Measurements from ENCODE around the gene FAM13B. TPM values are rescaled to one million over a fixed set of nuclear protein-coding genes. Genes with fewer than 3 reads are reported as not detected.
"Not testable (repeated sequence)": the region's sequence is repeated elsewhere in the genome, so short reads cannot be mapped to it uniquely, and the experiment has no call there.

FAM13B gene
- total RNA-seq, 1 donor, result 70.8 TPM

DNA sequence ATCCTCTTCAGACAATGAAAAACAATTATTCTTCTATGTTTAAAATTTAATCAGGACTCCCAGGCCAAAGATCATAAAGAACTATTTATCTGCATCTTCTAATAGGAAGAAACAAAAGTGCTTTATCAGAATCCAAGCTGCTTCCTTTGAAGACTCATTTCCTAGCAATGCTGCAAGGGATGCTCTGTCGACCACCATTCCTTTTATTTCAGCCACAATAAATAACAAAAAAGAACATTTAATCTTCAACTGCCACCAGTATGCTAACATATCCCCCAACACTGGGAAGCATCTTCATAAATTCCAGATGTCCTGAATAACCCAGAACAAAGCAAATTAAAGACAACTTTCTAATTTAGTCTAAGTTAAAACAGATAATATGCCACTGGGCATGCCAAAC, 74.9 kb downstream of the FAM13B start:
- H3K4me1 ChIP-seq (ENCODE audit: insufficient read depth, low read length), result no peaks in the 10 kb centered on the region
- no peak overlapping the region for H3K4me3 ChIP-seq (ENCODE audit: low read length)
- H3K9me3 ChIP-seq (ENCODE audit: low read depth, low read length), result no peaks in the 10 kb centered on the region

DNA sequence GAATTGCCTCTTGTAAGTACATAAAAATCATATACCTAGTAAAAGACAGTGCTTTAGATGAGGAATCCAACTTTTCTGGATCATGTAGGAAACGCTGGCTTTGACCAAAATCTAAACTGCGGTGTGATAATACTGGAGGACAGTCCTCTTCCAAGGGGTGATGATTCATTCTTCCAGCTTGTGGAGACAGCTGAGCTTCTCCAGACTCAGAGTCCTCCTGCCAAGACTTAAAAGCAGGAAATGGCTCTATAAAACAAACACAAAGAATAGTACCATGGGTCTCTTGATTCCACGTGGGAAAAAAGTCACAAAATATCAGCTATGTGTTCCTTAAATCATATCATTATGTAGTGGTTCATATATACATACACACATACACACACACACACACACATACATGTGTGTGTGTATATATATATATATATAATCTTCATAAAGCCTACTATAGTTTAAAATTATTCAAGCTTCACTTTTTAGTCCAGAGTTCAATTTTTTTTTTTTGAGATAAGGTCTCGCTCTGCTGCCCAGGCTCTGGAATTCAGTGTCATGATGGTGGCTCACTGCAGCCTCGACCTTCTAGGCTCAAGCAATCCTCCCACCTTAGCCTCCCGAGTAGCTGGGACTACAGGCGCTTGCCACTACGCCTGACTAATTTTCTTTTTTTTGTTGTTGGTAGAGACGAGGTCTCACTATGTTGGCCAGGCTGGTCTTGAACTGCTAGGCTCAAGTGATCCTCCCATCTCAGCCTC, 78.6 kb downstream of the FAM13B start:
- Histone ChIP-seq H3K9me3 (ENCODE audit: low read depth, low read length) (no peaks in the 10 kb centered on the region), H3K4me3 (ENCODE audit: low read length) (no peak overlapping the region), H3K27me3 (ENCODE audit: insufficient read depth, low read length) (no peaks in the 10 kb centered on the region), H3K4me1 (ENCODE audit: insufficient read depth, low read length) (no peaks in the 10 kb centered on the region)

More for the DNA sequence above, 74.9 kb downstream of the FAM13B start:
- no peaks in the 10 kb centered on the region for H3K27me3 ChIP-seq (ENCODE audit: insufficient read depth, low read length)

DNA sequence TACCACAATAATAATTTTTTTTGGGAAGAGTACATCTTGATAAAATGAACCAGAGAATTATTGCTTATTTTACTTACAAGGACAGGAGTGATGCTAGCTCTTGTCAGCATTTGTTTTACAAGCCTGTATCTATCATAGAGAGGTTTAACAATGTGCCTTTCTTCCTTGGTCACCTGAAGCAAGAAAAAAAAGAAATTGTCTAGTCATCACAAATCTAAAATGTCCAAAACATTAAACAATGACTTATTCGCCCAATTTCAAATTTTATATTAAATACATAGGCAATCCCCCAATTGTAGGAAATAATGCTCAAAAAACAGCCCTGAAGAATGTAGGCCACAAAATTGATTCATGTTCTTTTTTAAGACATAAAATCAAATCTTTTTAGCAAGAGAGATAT, 87.1 kb downstream of the FAM13B start:
- no peaks in the 10 kb centered on the region for H3K4me1 ChIP-seq (ENCODE audit: insufficient read depth, low read length)
- H3K4me3 ChIP-seq (ENCODE audit: low read length), result no peak overlapping the region

DNA sequence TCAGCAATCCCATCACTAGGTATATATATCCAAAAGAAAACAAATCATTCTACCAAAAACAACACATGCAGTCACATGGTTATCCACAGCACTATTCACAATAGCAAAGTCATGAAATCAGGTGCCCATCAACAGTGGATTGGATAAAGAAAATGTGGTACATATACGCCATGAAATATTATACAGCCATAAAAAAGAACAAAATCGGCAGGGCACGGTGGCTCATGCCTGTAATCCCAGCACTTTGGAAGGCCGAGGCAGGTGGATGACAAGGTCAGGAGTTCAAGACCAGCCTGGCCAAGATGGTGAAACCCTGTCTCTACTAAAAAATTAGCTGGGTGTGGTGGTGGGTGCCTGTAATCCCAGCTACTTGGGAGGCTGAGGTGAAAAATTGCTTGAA, 88.6 kb downstream of the FAM13B start:
- not testable (repeated sequence) for H3K4me3 ChIP-seq (ENCODE audit: low read length)

More for the DNA sequence above, 87.1 kb downstream of the FAM13B start:
- no peaks in the 10 kb centered on the region for H3K27me3 ChIP-seq (ENCODE audit: insufficient read depth, low read length)
- H3K9me3 ChIP-seq (ENCODE audit: low read depth, low read length), result no peaks in the 10 kb centered on the region

DNA sequence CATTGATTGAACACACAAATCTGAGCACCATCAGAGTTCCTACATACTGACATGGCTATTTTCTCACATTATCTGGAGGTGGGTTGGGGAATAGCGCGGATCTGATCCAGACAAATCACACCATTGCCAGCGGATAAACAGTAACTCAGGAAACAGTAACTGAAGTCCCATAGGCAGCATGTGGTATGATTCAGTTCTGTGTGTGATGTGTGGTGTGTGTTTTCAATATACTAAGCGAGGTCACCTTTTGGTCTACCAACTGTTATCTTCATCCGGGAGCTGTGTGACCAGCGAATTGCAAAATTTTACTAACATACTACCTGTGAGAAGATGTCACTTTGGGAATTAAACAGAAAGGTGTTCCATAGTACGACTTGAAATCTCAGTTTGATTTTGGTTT, 93.5 kb downstream of the FAM13B start:
- H3K9me3 ChIP-seq (ENCODE audit: low read depth, low read length), result no peaks in the 10 kb centered on the region
- no peak overlapping the region for H3K4me3 ChIP-seq (ENCODE audit: low read length)
- H3K27me3 ChIP-seq (ENCODE audit: insufficient read depth, low read length), result no peaks in the 10 kb centered on the region
- H3K4me1 ChIP-seq (ENCODE audit: insufficient read depth, low read length), result no peaks in the 10 kb centered on the region

More for the DNA sequence above, 88.6 kb downstream of the FAM13B start:
- H3K9me3 ChIP-seq (ENCODE audit: low read depth, low read length); H3K4me1 ChIP-seq (ENCODE audit: insufficient read depth, low read length); H3K27me3 ChIP-seq (ENCODE audit: insufficient read depth, low read length): not testable (repeated sequence)

DNA sequence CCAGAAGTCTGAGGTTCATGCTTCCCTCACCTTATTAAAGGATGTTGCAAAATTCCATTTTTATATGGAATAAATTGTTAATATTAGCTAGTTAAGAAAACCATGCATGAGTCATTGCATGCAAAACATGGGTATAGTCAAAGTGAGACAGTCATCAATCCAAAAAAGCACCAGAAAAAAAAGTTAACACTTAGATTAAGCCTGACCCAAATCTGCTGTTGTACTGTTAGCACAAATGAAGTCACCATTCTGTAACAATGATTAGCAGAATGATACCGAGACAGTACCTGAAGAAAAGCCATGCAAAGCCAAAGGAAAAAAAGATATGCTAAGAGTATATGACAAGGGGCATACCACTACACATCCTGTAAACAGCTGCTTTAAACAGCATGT, 94.1 kb downstream of the FAM13B start:
- H3K4me1 ChIP-seq (ENCODE audit: insufficient read depth, low read length), result no peaks in the 10 kb centered on the region
- H3K4me3 ChIP-seq (ENCODE audit: low read length), result no peak overlapping the region
- H3K27me3 ChIP-seq (ENCODE audit: insufficient read depth, low read length), result no peaks in the 10 kb centered on the region
- no peaks in the 10 kb centered on the region for H3K9me3 ChIP-seq (ENCODE audit: low read depth, low read length)

DNA sequence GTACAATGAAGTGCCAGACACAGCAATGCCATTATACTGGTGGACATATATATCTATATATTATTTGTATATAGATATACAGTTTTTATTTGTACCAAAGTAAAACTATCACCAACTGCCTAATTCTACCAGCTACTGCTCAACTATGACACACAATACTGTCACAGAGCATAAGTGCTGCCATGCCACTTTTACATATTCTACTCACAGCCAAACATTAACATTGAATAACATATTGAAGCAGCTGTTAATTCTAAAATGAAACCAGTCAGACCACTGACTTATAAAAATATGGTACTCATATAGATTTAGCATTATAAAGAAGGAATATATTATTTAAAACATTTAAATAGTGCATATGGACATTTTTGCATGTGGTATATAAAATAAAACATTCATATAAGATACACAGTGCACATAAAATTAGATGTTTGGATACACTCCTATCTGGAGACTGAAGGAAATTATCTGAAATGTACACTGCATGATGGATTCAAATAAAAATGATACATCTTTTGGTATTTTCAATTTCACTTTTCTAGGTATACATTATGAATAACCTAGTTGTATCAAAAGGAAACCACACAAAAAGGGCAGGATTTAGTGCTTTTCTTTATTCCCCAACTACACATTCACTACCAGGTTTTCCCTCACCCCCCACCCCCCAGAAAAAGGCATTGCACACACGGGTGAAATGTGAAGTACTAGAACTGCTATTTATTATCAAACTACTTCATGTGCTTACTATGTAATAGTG, 94.7 kb downstream of the FAM13B start:
- no peaks in the 10 kb centered on the region for H3K9me3 ChIP-seq (ENCODE audit: low read depth, low read length)
- no peaks in the 10 kb centered on the region for H3K27me3 ChIP-seq (ENCODE audit: insufficient read depth, low read length)
- no peak overlapping the region for H3K4me3 ChIP-seq (ENCODE audit: low read length)
- no peaks in the 10 kb centered on the region for H3K4me1 ChIP-seq (ENCODE audit: insufficient read depth, low read length)

DNA sequence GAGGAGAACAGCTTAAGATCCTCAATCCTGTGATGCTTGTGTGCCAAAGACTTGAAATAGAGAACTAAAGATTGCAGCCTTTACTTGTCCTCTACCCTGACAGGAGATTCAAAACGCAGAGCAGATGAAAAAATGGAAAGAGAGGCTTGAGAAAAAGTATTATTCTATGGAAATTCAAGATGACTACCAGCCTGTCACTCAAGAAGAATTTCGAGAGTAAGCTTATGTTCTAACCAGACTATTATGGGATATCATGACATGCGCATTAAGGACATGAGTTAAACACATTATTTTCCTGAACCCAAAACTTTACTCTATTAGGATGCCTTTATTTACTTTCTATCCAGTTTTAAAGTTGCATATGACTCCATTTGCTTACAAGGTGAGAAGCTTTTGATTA, 97.2 kb downstream of the FAM13B start:
- no peak overlapping the region for H3K4me3 ChIP-seq (ENCODE audit: low read length)
- H3K4me1 ChIP-seq (ENCODE audit: insufficient read depth, low read length), result no peaks in the 10 kb centered on the region
- no peaks in the 10 kb centered on the region for H3K27me3 ChIP-seq (ENCODE audit: insufficient read depth, low read length)
- no peaks in the 10 kb centered on the region for H3K9me3 ChIP-seq (ENCODE audit: low read depth, low read length)

DNA sequence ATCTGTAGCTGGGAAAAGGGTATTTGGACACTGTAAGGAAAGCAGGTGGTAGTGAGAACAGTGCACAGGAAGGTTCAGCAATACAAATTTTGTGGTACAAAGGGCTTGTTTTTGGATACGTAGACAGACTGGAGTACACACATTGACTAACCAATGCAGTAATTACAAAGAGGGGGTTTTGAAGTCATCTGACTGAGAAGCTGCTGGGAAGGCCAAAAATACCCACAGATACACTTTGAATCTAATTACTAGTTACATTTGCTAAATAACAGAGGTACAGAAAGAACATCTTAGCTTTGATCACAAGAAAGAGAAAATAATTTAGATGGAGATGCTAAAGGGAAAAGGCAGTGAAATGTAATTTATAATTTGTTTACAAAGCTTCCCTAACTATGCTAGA, 97.7 kb downstream of the FAM13B start:
- Histone ChIP-seq H3K4me3 (ENCODE audit: low read length) (no peak overlapping the region), H3K27me3 (ENCODE audit: insufficient read depth, low read length) (no peaks in the 10 kb centered on the region), H3K9me3 (ENCODE audit: low read depth, low read length) (no peaks in the 10 kb centered on the region), H3K4me1 (ENCODE audit: insufficient read depth, low read length) (no peaks in the 10 kb centered on the region)

DNA sequence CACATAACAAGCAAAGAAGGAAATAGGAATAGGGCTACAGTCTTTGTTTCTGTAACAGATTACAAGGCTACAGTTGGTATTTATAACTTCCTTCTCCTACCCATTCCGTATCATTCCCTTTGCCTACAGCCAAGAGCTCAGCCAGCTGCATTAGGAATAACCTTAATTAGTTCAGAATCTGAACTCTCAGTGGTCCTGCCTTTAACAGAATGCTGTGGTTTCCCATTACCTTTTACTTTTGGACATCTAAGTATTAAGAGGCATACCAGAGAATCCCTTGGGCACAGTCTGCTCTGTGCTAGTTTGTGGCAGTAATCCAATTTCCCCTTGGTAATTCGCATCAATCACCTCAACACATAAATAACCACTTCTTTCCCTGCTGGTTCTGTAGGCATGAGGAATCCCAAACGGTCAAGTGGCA, 99.4 kb downstream of the FAM13B start:
- no peak overlapping the region for H3K4me3 ChIP-seq (ENCODE audit: low read length)
- H3K27me3 ChIP-seq (ENCODE audit: insufficient read depth, low read length), result no peaks in the 10 kb centered on the region
- H3K4me1 ChIP-seq (ENCODE audit: insufficient read depth, low read length), result no peaks in the 10 kb centered on the region
- no peaks in the 10 kb centered on the region for H3K9me3 ChIP-seq (ENCODE audit: low read depth, low read length)

DNA sequence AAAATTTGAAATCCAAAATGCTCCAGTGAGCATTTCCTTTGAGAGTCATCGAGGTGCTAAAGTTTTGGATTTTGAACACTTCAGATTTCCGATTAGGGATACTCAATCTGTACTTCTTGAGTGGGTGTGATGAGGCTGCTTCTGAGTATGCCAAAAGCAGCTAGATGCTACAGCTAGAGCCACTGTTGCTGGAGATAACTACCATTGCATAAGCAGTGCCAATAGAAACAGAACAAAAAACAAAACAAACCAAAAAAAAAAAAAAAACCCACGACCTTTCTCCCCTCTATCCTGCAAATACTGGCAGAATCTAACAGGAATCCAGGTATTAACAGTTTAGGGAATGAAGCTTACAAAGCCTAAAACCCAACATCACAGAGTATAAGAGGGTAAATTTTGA, 100.1 kb downstream of the FAM13B start:
- H3K4me1 ChIP-seq (ENCODE audit: insufficient read depth, low read length), result no peaks in the 10 kb centered on the region
- H3K9me3 ChIP-seq (ENCODE audit: low read depth, low read length), result no peaks in the 10 kb centered on the region
- no peaks in the 10 kb centered on the region for H3K27me3 ChIP-seq (ENCODE audit: insufficient read depth, low read length)
- no peak overlapping the region for H3K4me3 ChIP-seq (ENCODE audit: low read length)

DNA sequence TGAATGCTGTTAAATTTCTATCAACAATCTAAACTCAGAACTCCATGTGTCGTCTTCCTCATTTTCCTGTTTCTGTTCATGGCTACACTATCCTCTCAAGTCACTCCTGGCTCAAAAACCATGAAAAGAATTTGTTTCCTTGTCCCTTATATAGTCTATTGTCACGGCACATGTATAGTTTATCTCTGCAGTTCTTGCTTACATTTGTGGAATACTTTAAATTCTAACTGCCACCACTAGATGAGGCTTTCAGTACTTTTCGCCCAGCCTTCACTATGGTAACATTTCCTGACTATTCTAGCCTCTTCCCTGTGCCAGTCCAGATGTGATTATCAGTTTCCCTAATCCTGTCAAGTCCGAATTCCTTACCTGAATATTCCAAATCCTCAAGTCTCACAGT, 109.0 kb downstream of the FAM13B start:
- no peaks in the 10 kb centered on the region for H3K27me3 ChIP-seq (ENCODE audit: insufficient read depth, low read length)
- H3K9me3 ChIP-seq (ENCODE audit: low read depth, low read length), result no peaks in the 10 kb centered on the region
- no peak overlapping the region for H3K4me3 ChIP-seq (ENCODE audit: low read length)
- H3K4me1 ChIP-seq (ENCODE audit: insufficient read depth, low read length), result no peaks in the 10 kb centered on the region

DNA sequence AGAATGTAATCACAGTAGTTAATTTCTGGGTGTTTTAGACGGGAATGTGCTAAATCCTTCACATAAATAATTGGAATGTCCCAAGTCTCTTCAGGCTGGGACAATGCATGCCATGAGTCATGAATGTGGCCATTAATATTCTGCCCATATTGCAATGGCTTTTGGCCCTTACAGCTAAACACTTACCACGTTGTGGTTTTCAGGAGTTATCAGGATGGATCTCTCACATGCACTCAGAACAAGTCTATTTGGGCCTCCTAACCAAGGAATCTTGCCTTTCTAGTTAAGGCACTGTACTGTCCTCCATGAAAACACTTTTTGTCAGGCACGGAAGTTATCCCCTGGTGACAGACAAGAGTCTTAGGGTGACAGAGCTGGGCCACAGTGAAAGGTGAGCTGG, 110.9 kb downstream of the FAM13B start:
- Histone ChIP-seq H3K27me3 (ENCODE audit: insufficient read depth, low read length) (no peaks in the 10 kb centered on the region), H3K4me1 (ENCODE audit: insufficient read depth, low read length) (no peaks in the 10 kb centered on the region), H3K9me3 (ENCODE audit: low read depth, low read length) (no peaks in the 10 kb centered on the region), H3K4me3 (ENCODE audit: low read length) (no peak overlapping the region)

DNA sequence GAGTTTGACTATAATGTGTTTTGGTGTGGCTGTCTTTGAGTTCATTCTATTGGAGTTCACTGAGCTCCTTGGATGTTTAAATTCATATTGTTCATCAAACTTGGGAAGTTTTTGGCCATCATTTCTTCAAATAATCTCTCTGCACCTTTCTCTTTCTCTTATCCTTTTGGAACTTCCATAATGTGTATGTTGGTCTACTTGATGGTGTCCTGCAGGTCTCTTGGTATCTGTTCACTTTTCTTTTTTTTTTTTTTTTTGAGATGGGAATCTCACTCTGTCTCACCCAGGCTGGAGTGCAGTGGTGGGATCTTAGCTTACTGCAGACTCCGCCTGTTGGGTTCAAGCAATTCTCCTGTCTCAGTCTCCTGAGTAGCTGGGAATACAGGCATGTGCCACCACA, 116.0 kb downstream of the FAM13B start:
- H3K4me3 ChIP-seq (ENCODE audit: low read length), result no peak overlapping the region
- H3K4me1 ChIP-seq (ENCODE audit: insufficient read depth, low read length), result no peaks in the 10 kb centered on the region
- no peaks in the 10 kb centered on the region for H3K27me3 ChIP-seq (ENCODE audit: insufficient read depth, low read length)
- H3K9me3 ChIP-seq (ENCODE audit: low read depth, low read length), result peaks cover 10% of the 10 kb centered on the region

DNA sequence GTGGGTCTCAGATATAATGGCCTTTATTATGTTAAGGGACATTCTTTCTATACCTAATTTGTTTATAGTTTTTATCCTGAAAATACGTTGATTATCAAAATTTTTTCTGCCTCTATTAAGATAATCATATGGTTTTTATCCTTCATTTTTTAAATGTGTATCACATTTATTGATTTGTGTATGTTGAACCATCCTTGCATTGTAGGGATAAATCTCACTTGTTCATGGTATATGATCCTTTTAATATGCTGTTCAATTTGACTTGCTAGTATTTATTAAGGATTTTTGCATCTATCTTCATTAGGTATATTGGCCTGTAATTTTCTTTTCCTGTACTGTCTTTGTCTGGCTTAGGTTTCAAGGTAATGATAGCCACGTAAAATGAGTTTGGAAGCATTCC, 118.1 kb downstream of the FAM13B start:
- Histone ChIP-seq H3K4me1 (ENCODE audit: insufficient read depth, low read length) (no peaks in the 10 kb centered on the region), H3K9me3 (ENCODE audit: low read depth, low read length) (peaks cover 10% of the 10 kb centered on the region), H3K4me3 (ENCODE audit: low read length) (no peak overlapping the region), H3K27me3 (ENCODE audit: insufficient read depth, low read length) (no peaks in the 10 kb centered on the region)

Measured in mononuclear cell (primary cell).